Measurements from ENCODE around the gene IQSEC1. TPM values are rescaled to one million over a fixed set of nuclear protein-coding genes. Genes with fewer than 3 reads are reported as not detected.
A peak's percentile ranks its signal among the peaks of the same experiment; 100 is the strongest.

The IQSEC1 gene
- total and polyA plus RNA-seq, 10 of the 15 experiments (the other 5 are each of a cell fraction or from before 2014, with no cell fraction given), result 0.92 to 55.2 (median 8.5) TPM

GRCh38 chr3:12984023-12984823 is 89.0 kb downstream of the IQSEC1 start:
- DNase-seq (ENCODE audit: low read depth, low spot score) (no peak), FAIRE-seq (no peak), ATAC-seq (peak; percentile 90)
- Histone ChIP-seq H2AFZ (ENCODE audit: control insufficient read depth, low read depth, low read length) (no peak overlapping the region), H3K4me1 (ENCODE audit: control insufficient read depth, insufficient read depth, low read length) (peaks cover 32% of the 10 kb centered on the region), H3K79me2 (ENCODE audit: control insufficient read depth, insufficient read depth, low read length) (peaks cover 38% of the 10 kb centered on the region), H3K4me2 (ENCODE audit: control insufficient read depth, insufficient read depth) (no peak overlapping the region), H3K9me3 (replicated peaks; ENCODE audit: control insufficient read depth, insufficient read depth, low read length) (peaks cover 2% of the 10 kb centered on the region; the same call in 1 of the 3 replicates), H3K27me3 (replicated peaks in 1 of 2; ENCODE audit: control insufficient read depth in 2 of 2, insufficient read depth in 2 of 2, low read length in 1 of 2) (no peaks in the 10 kb centered on the region), H3K4me3 (no peak overlapping the region), H3K36me3 (ENCODE audit: control insufficient read depth in 2 of 2, insufficient read depth in 2 of 2, low read length in 1 of 2) (peaks cover 2 to 8% of the 10 kb centered on the region in 2 experiments; a peak in 2 of 4 replicates), H4K20me1 (ENCODE audit: control insufficient read depth, insufficient read depth) (peaks cover 3% of the 10 kb centered on the region), H3K9ac (ENCODE audit: control insufficient read depth, insufficient read depth, low read length) (no peak overlapping the region), H3K27ac (ENCODE audit: control insufficient read depth, insufficient read depth) (no peak overlapping the region)
- 32% methylated on average over 6 of the region's 7 CpGs for WGBS (ENCODE audit: insufficient coverage, insufficient replicate concordance, low lambda C conversion rate, missing lambda C conversion rate)
- ChIA-PET RAD21 (ENCODE audit: unreplicated experiment) (interaction anchor here (0.6 to 1.8 kb wide), 10 partner anchors 9 to 1797 kb away, joined by 3 to 7 read pairs (median 4); no protein-coding TSS in a partner anchor), POLR2A (interaction anchor here (0.6 to 1.3 kb wide), 4 partner anchors 10 to 279 kb away, joined by 3 to 4 read pairs (median 4); no protein-coding TSS in a partner anchor), SMC1A (ENCODE audit: uncharacterized antibody, unreplicated experiment) (interaction anchor here (1.0 to 1.7 kb wide), 10 partner anchors 9 to 93 kb away, joined by 3 to 8 read pairs (median 4); no protein-coding TSS in a partner anchor), CTCF (interaction anchor here (0.6 to 6.6 kb wide), 28 partner anchors 10 to 468 kb away, joined by 3 to 44 read pairs (median 4); no protein-coding TSS in a partner anchor)
- intact Hi-C loops (cut with micrococcal nuclease; ENCODE audit: unreplicated experiment) (loop anchor here (10.0 kb wide), 1 partner anchor 119 kb away; no protein-coding TSS in a partner anchor), in situ Hi-C loops (cut with MboI) (no loop called here)
- no TSS peak for BruUV-seq (replicated peaks)
- no peak for TF ChIP-seq STAT3 (IDR thresholded peaks at IDR 0.05; ENCODE audit: low read depth, low read length)
- TF ChIP-seq YY1 (IDR thresholded peaks at IDR 0.05; ENCODE audit: low read depth, low read length), result peak; percentile 54; the same call in 1 of the 2 replicates
- TF ChIP-seq BACH1 (IDR thresholded peaks at IDR 0.05; ENCODE audit: borderline replicate concordance), result no peak
- TF ChIP-seq PBX3 (IDR thresholded peaks at IDR 0.05; ENCODE audit: insufficient replicate concordance, low read depth, low read length), result no peak
- no peak for TF ChIP-seq PML (IDR thresholded peaks at IDR 0.05; ENCODE audit: low read length)
- TF ChIP-seq RAD21 (IDR thresholded peaks at IDR 0.05; ENCODE audit: insufficient read depth, low read depth, low read length), result peak; percentile 72
- TF ChIP-seq ZNF217 (IDR thresholded peaks at IDR 0.05), result no peak
- TF ChIP-seq E2F4 (IDR thresholded peaks at IDR 0.05; ENCODE audit: low read depth, low read length), result no peak
- TF ChIP-seq SMC3 (IDR thresholded peaks at IDR 0.05; ENCODE audit: borderline replicate concordance, low read length), result peak; percentile 60
- no peak for TF ChIP-seq ATF2 (IDR thresholded peaks at IDR 0.05; ENCODE audit: low read length)
- no peak for TF ChIP-seq CBX3 (IDR thresholded peaks at IDR 0.05; ENCODE audit: borderline replicate concordance, low read depth)
- TF ChIP-seq SMARCA5 (IDR thresholded peaks at IDR 0.05), result no peak
- TF ChIP-seq SPI1 (IDR thresholded peaks at IDR 0.05; ENCODE audit: borderline replicate concordance, insufficient read depth, low read depth, low read length), result no peak
- TF ChIP-seq E2F8 (IDR thresholded peaks at IDR 0.05; ENCODE audit: low read depth, partially characterized antibody), result no peak
- no peak for TF ChIP-seq SRF (IDR thresholded peaks at IDR 0.05; ENCODE audit: low read depth in 2 of 2, low read length in 2 of 2)
- no peak for TF ChIP-seq GATAD2B (conservative IDR thresholded peaks at IDR 0.05; ENCODE audit: low read depth)
- no peak for TF ChIP-seq POLR2AphosphoS5 (IDR thresholded peaks at IDR 0.05; ENCODE audit: low read length)

Measured in GM12878 (cell line).